K562 (cell line): Measurements from ENCODE around the gene VIM. TPM values are rescaled to one million over a fixed set of nuclear protein-coding genes. Genes with fewer than 3 reads are reported as not detected.

ENCODE experiments used
- ARHGAP35 ChIP-seq: fragments of 450-650 bp; IDR thresholded peaks from 2 replicates; pipeline ENCODE4 v1.6.1; 2018; ENCODE audit not compliant: partially characterized antibody
- ARID3A ChIP-seq: IDR thresholded peaks from 2 replicates; pipeline ENCODE4 v1.6.1; 2012; ENCODE audit warnings: low read depth, low read length, improper control_type of control experiment, borderline replicate concordance
- ATF6 ChIP-seq: sonication (generic); formaldehyde crosslinking; IDR thresholded peaks from 2 replicates; pipeline ENCODE4 v1.4.0; 2020; ENCODE audit warnings: mild to moderate bottlenecking, missing genetic modification reagents
- CC2D1A ChIP-seq: fragments of 450-650 bp; IDR thresholded peaks from 2 replicates; pipeline ENCODE4 v1.6.1; 2017; ENCODE audit warnings: mild to moderate bottlenecking
- CHD1 ChIP-seq: fragments of 200-600 bp; sonication (generic); IDR thresholded peaks from one replicate; pipeline ENCODE4 v1.6.1; 2012; ENCODE audit warnings: mild to moderate bottlenecking, moderate library complexity, low read length, inconsistent platforms
- DPF2 ChIP-seq: fragments of 450-650 bp; IDR thresholded peaks from 2 replicates; pipeline ENCODE4 v1.6.1; 2016
- EHMT2 ChIP-seq: fragments of 450-650 bp; IDR thresholded peaks from 2 replicates; pipeline ENCODE4 v1.6.1; 2018; ENCODE audit warnings: antibody characterized with exemption
- GABPA ChIP-seq: fragments of 200-800 bp; sonication (Bioruptor generic); conservative IDR thresholded peaks from 2 replicates; pipeline ENCODE4 v1.6.1; 2016; ENCODE audit warnings: low read depth, missing genetic modification characterization, missing compliant biosample characterization
- MAFF ChIP-seq: IDR thresholded peaks from 2 replicates; pipeline ENCODE4 v1.6.1; 2012; ENCODE audit warnings: low read length, improper control_type of control experiment
- NBN ChIP-seq: fragments of 450-650 bp; IDR thresholded peaks from 2 replicates; pipeline ENCODE4 v1.6.1; 2016; ENCODE audit warnings: low read depth, mild to moderate bottlenecking
- NEUROD1 ChIP-seq: fragments of 150-350 bp; IDR thresholded peaks from 2 replicates; pipeline ENCODE4 v1.6.1; 2014; ENCODE audit warnings: borderline replicate concordance, low read length, low read depth; ENCODE audit not compliant: partially characterized antibody
- NFXL1 ChIP-seq: fragments of 450-650 bp; formaldehyde crosslinking; IDR thresholded peaks from 2 replicates; pipeline ENCODE4 v1.4.0; 2021; ENCODE audit warnings: mild to moderate bottlenecking
- POLR2B ChIP-seq: fragments of 450-650 bp; IDR thresholded peaks from 2 replicates; pipeline ENCODE4 v1.6.1; 2018; ENCODE audit warnings: low read depth; ENCODE audit not compliant: partially characterized antibody
- RAD51 ChIP-seq: fragments of 450-650 bp; IDR thresholded peaks from 2 replicates; pipeline ENCODE4 v1.7.1; 2016; ENCODE audit warnings: low read depth, mild to moderate bottlenecking, borderline replicate concordance
- RBM39 ChIP-seq: fragments of 200-400 bp; formaldehyde crosslinking; optimal IDR thresholded peaks from 2 replicates; pipeline ENCODE3; 2018; ENCODE audit warnings: low read depth, low read length
- SIRT6 ChIP-seq: IDR thresholded peaks from one replicate; pipeline ENCODE4 v1.6.1; 2012; ENCODE audit warnings: low read depth, mild to moderate bottlenecking, control low read depth, inconsistent platforms, low read length, moderate library complexity
- TARDBP ChIP-seq: fragments of 450-650 bp; IDR thresholded peaks from 2 replicates; pipeline ENCODE4 v1.6.1; 2016
- ZNF134 ChIP-seq: fragments of 250-450 bp; sonication (Bioruptor Pico); conservative IDR thresholded peaks from 2 replicates; pipeline ENCODE4 v1.4.0; 2020
- ZNF212 ChIP-seq: fragments of 450-650 bp; formaldehyde crosslinking; IDR thresholded peaks from 2 replicates; pipeline ENCODE4 v1.4.0; 2020; ENCODE audit warnings: mild to moderate bottlenecking
- ZNF253 ChIP-seq: fragments of 250-450 bp; sonication (Bioruptor Pico); conservative IDR thresholded peaks from 2 replicates; pipeline ENCODE4 v1.6.1; 2021; ENCODE audit warnings: mild to moderate bottlenecking
- ZNF586 ChIP-seq: fragments of 450-650 bp; formaldehyde crosslinking; conservative IDR thresholded peaks from 2 replicates; pipeline ENCODE4 v1.4.0; 2020; ENCODE audit warnings: mild to moderate bottlenecking, moderate library complexity
- polyA plus RNA-seq, 8 experiments: library from polyadenylated mRNA; depleted of rRNA in 4 of 8; stranded (reverse) in 5 of 8; unstranded in 3 of 8; fragments of >200 nt; fragmentation: Nextera tagmentation in 2 of 8; fragmentation: Illumina TruSeq in 1 of 8; extraction: Ambion mirVana in 2 of 8; extraction: Trizol in 1 of 8; gene quantifications; 2 replicates each; pipeline versions ENCODE4 v1.2.1 to v1.2.3, GENCODE V29; 2011 to 2014; ENCODE audit warnings: inconsistent platforms in 1 of 8, missing spikeins in 1 of 8
- total RNA-seq, 7 experiments: library from RNA; depleted of rRNA in 6 of 7; stranded (reverse); fragments of >200 nt in 6 of 7; fragmentation: Illumina TruSeq in 2 of 7; extraction: Trizol in 2 of 7; gene quantifications; 2 replicates each; pipeline versions ENCODE4 v1.2.1 to v1.2.3, GENCODE V29; 2011 to 2021; ENCODE audit warnings: low replicate concordance in 1 of 7
- TF ChIP-seq, protein P1 (sequence below): fragments of 450-650 bp; IDR thresholded peaks from 2 replicates; pipeline ENCODE4 v1.6.1; 2016
- TF ChIP-seq, protein P2 (sequence below): fragments of 450-650 bp; formaldehyde crosslinking; IDR thresholded peaks from 2 replicates; pipeline ENCODE4 v1.4.0; 2020; ENCODE audit warnings: mild to moderate bottlenecking
- TF ChIP-seq, protein P3 (sequence below): fragments of 450-650 bp; formaldehyde crosslinking; IDR thresholded peaks from 2 replicates; pipeline ENCODE4 v1.4.0; 2022; ENCODE audit warnings: missing genetic modification characterization

Gene VIM
- total and polyA plus RNA-seq, 9 of the 15 experiments (the other 6 are each of a cell fraction or from before 2014, with no cell fraction given), result 86.0 to 621 (median 383) TPM

- TF ChIP-seq NEUROD1, result peak; percentile 52
- TF ChIP-seq ARID3A, result no peak
- TF ChIP-seq ATF6, result 0 out of 2 replicates have a peak, but pooled peaks have one; percentile 57
- no peak for TF ChIP-seq EHMT2
- TF ChIP-seq GABPA (tag), result no peak
- no peak for TF ChIP-seq CHD1
- peak; percentile 68 for TF ChIP-seq CC2D1A
- TF ChIP-seq MAFF, result no peak
- TF ChIP-seq ZNF586, result no peak
- no peak for TF ChIP-seq ARHGAP35
- TF ChIP-seq, protein P1, sequence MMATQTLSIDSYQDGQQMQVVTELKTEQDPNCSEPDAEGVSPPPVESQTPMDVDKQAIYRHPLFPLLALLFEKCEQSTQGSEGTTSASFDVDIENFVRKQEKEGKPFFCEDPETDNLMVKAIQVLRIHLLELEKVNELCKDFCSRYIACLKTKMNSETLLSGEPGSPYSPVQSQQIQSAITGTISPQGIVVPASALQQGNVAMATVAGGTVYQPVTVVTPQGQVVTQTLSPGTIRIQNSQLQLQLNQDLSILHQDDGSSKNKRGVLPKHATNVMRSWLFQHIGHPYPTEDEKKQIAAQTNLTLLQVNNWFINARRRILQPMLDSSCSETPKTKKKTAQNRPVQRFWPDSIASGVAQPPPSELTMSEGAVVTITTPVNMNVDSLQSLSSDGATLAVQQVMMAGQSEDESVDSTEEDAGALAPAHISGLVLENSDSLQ, result peak; percentile 76
- TF ChIP-seq ZNF134 (CRISPR knock-in tag), result no peak
- TF ChIP-seq NFXL1 (CRISPR knock-in tag), result no peak
- TF ChIP-seq NBN, result no peak
- TF ChIP-seq, protein P2, sequence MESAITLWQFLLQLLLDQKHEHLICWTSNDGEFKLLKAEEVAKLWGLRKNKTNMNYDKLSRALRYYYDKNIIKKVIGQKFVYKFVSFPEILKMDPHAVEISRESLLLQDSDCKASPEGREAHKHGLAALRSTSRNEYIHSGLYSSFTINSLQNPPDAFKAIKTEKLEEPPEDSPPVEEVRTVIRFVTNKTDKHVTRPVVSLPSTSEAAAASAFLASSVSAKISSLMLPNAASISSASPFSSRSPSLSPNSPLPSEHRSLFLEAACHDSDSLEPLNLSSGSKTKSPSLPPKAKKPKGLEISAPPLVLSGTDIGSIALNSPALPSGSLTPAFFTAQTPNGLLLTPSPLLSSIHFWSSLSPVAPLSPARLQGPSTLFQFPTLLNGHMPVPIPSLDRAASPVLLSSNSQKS, result no peak
- no peak for TF ChIP-seq RAD51
- TF ChIP-seq ZNF212, result no peak
- TF ChIP-seq SIRT6, result no peak
- TF ChIP-seq DPF2, result 0 out of 2 replicates have a peak, but pooled peaks have one; percentile 56
- peak; percentile 78 for TF ChIP-seq POLR2B
- no peak for TF ChIP-seq ZNF253
- TF ChIP-seq, protein P3, sequence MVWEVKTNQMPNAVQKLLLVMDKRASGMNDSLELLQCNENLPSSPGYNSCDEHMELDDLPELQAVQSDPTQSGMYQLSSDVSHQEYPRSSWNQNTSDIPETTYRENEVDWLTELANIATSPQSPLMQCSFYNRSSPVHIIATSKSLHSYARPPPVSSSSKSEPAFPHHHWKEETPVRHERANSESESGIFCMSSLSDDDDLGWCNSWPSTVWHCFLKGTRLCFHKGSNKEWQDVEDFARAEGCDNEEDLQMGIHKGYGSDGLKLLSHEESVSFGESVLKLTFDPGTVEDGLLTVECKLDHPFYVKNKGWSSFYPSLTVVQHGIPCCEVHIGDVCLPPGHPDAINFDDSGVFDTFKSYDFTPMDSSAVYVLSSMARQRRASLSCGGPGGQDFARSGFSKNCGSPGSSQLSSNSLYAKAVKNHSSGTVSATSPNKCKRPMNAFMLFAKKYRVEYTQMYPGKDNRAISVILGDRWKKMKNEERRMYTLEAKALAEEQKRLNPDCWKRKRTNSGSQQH (CRISPR knock-in tag), result no peak
- no peak for TF ChIP-seq TARDBP
- TF ChIP-seq RBM39, result peak; percentile 56
These were observed 2.1 kb downstream of the VIM start (continued) for GRCh38 chr10:17229967-17230682.
